Pancreas (tissue), 10 donors: ENCODE results near the gene CDC42EP4. TPM values are rescaled to one million over a fixed set of nuclear protein-coding genes. Genes with fewer than 3 reads are reported as not detected.

Source experiments
- ATAC-seq, 4 donors: fragments of 200-7000 bp; cut with Tn5 transposase; one replicate each; pipeline versions ENCODE4 v1.8.0 to v1.9.1; 2020; ENCODE audit warnings: mild to moderate bottlenecking in 4 of 4, moderate library complexity in 4 of 4
- DNase-seq, 6 donors: peaks; one replicate each; pipeline ENCODE4 v3.0.0-alpha.2; 2020
- FAIRE-seq: peaks from 2 replicates; lab custom pipeline; 2012; peaks lifted over from hg19 to GRCh38; lab: Jason Lieb, UNC
- H3K27ac ChIP-seq, 4 donors: fragments of 200-600 bp; sonication (generic); 1 replicate in 3 of 4; 2 replicates in 1 of 4; pipeline versions ENCODE4 v1.5.0 to v1.8.0; 2020
- H3K27me3 ChIP-seq, 4 donors: fragments of 200-600 bp; one replicate each; pipeline ENCODE4 v1.8.0; 2021
- H3K36me3 ChIP-seq, 3 donors: fragments of 200-600 bp; sonication (generic) in 1 of 3; one replicate each; pipeline versions ENCODE4 v1.5.0 to v1.8.0; 2020 to 2021
- H3K4me1 ChIP-seq, 3 donors: fragments of 200-600 bp; one replicate each; pipeline ENCODE4 v1.8.0; 2021
- H3K4me3 ChIP-seq, 4 donors: fragments of 200-600 bp; sonication (generic) in 2 of 4; one replicate each; pipeline versions ENCODE4 v1.5.0 to v1.8.0; 2020 to 2021
- H3K9me3 ChIP-seq, 4 donors: fragments of 200-600 bp; one replicate each; pipeline ENCODE4 v1.8.0; 2021
- WGBS, 2 donors: extraction: QIAGEN DNeasy Blood & Tissue Kit; methylation state at CpG; one replicate each; pipeline ENCODE4 v1.1.7; 2013; 5-methylcytosine and 5-hydroxymethylcytosine counted together
- intact Hi-C, 3 donors: fragments of 100-400 bp; cut with DNase I; formaldehyde crosslinking; loops; one replicate each; pipeline versions ENCODE4 v1.11.1 to v1.14.2; 2022
- polyA plus RNA-seq, 2 donors: library from polyadenylated mRNA; stranded (reverse); fragments of 200-250 nt; gene quantifications; one replicate each; pipeline ENCODE4 v1.2.3, GENCODE V29; 2013
- total RNA-seq, 6 donors: library from RNA; stranded (reverse); fragmentation: NEBNext Ultra II Directional in 4 of 6; extraction: Animal tissue kit (Norgen Biotek cat#: 25700) in 4 of 6; gene quantifications; one replicate each; pipeline versions ENCODE4 v1.2.1 to v1.2.4, GENCODE V29; 2021 to 2023
- TF ChIP-seq, protein P1 (sequence below), 4 donors: fragments of 200-600 bp; sonication (generic) in 3 of 4; IDR thresholded peaks; one replicate each; pipeline versions ENCODE4 v1.5.0 to v1.8.0; 2021; ENCODE audit warnings: antibody characterized with exemption in 4 of 4
- donor health status: healthy with polysubstance abuse.
- donor health status: DM: no; HTN: no; CAD: no; lungs with moderate emphysema.
- donor health status: DM: no; HTN: no; CAD: no.
- donor health status: control.
- donor health status: control.
- donor health status: Bipolar disorder and iron deficiency.
- donor health status: DM: yes; HTN: yes; CAD: no.
- donor health status: DM: no; HTN: no; CAD: no.
- donor health status: DM: no; HTN: no; CAD: no.
- donor health status: DM: yes; HTN: yes; CAD: no.

CDC42EP4 gene
- total and polyA plus RNA-seq, 8 donors: 24.2 to 56.2 (median 44.5) TPM

DNA sequence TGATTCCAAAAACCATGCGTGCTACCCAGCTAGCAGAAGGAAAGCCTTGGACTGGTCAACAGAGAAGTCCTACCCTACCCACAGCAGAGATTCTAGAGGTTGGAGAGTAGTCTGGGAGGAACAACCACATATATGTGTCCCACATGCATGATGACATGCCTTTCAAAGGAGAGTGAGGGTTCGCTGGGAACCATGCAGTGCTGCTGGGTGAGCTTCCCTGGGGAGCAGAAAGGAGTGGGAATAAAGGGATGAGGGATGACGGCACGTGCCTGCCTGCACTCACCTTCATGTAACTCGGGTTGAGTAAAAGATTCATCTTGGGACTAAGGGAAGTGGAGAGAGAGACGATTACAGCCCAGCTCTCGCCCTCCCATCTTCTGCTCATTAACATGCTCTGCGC, 59.9 kb downstream of the CDC42EP4 start:
- H3K36me3 ChIP-seq: no peaks in the 10 kb centered on the region
- intact Hi-C loops: loop anchor here in 1 of 3 donors (5.0 kb wide), 1 partner anchor 120 kb away; no protein-coding TSS in a partner anchor
- ATAC-seq (no peak), FAIRE-seq (no peak), DNase-seq (peak in 1 of 6 donors; percentile 27)
- no peaks in the 10 kb centered on the region for H3K4me1 ChIP-seq
- H3K9me3 ChIP-seq: no peaks in the 10 kb centered on the region
- no peak overlapping the region for H3K27ac ChIP-seq
- TF ChIP-seq, protein P1, sequence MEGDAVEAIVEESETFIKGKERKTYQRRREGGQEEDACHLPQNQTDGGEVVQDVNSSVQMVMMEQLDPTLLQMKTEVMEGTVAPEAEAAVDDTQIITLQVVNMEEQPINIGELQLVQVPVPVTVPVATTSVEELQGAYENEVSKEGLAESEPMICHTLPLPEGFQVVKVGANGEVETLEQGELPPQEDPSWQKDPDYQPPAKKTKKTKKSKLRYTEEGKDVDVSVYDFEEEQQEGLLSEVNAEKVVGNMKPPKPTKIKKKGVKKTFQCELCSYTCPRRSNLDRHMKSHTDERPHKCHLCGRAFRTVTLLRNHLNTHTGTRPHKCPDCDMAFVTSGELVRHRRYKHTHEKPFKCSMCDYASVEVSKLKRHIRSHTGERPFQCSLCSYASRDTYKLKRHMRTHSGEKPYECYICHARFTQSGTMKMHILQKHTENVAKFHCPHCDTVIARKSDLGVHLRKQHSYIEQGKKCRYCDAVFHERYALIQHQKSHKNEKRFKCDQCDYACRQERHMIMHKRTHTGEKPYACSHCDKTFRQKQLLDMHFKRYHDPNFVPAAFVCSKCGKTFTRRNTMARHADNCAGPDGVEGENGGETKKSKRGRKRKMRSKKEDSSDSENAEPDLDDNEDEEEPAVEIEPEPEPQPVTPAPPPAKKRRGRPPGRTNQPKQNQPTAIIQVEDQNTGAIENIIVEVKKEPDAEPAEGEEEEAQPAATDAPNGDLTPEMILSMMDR (IDR thresholded peaks at IDR 0.05): no peak
- H3K4me3 ChIP-seq: no peak overlapping the region
- WGBS, 2 donors: 68 to 82% methylated on average over 8 of the region's 8 CpGs
- H3K27me3 ChIP-seq: no peaks in the 10 kb centered on the region

DNA sequence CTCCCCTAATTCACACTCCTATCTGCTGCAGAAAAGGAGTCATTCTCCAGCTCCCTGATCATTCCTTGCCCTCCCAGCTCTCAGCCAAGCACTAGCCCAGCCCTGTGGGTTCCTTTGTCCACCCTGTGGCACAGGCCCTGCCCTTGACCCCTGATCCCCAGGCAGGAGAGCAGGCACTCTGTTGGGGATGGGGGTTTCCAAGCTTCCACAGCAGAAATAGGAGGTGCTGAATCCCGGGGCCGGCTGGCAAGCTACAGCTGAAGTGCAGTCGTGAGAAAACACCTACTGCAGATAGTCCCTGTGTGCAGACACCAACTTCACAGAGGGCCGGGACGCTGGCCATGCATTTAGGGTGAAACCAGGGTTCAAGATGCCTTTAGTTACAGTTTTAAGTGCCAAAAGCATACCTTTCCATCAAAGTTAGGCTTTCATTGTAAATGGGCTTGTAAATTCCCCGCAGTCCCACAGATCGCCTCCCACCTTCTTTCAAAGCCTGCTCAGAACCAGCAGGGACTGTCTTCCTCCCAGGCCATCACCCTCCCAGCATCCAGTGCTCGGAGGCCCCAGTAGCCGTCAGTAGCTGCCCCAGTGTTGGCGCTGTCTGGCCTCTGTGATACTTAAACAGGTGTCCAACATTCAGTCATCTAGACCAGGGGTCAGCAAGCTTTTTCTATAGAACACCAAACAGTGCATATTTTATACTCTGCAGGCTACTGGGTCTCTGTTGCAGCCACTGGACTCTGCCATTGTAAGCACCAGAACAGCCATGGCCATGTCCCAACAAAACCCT, 60.8 kb downstream of the CDC42EP4 start:
- TF ChIP-seq, protein P1 (IDR thresholded peaks at IDR 0.05): no peak
- Histone ChIP-seq H3K36me3 (no peaks in the 10 kb centered on the region), H3K4me3 (no peak overlapping the region), H3K27me3 (no peaks in the 10 kb centered on the region), H3K27ac (no peak overlapping the region), H3K4me1 (no peaks in the 10 kb centered on the region), H3K9me3 (no peaks in the 10 kb centered on the region)
- intact Hi-C loops: loop anchor here in 1 of 3 donors (5.0 kb wide), 1 partner anchor 121 kb away; no protein-coding TSS in a partner anchor
- no peak for ATAC-seq
- WGBS, 2 donors: 64 to 66% methylated on average over 10 of the region's 10 CpGs
- DNase-seq: peak in 1 of 6 donors; percentile 45
- FAIRE-seq: no peak

DNA sequence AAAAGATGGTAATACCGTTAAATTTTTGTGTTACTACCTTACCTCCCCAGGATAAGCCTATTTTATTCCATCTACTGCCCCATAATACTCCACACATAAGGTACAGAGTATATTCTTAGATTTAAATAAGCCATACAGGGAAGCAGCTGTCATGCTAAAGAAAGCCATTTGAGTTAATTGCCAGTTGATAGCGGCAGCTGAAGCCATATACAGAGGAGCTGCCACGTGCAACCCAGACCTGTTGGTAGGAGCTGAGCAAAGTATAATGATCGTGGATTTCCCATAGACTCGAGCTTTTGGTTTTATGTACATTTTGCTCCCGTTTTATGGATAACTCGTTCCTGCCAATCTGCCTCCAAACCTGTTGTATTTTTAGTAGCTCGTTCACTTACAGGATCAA, 62.1 kb downstream of the CDC42EP4 start:
- intact Hi-C loops: loop anchor here in 1 of 3 donors (5.0 kb wide), 1 partner anchor 123 kb away; no protein-coding TSS in a partner anchor
- TF ChIP-seq, protein P1 (IDR thresholded peaks at IDR 0.05): no peak
- no peak for FAIRE-seq

DNA sequence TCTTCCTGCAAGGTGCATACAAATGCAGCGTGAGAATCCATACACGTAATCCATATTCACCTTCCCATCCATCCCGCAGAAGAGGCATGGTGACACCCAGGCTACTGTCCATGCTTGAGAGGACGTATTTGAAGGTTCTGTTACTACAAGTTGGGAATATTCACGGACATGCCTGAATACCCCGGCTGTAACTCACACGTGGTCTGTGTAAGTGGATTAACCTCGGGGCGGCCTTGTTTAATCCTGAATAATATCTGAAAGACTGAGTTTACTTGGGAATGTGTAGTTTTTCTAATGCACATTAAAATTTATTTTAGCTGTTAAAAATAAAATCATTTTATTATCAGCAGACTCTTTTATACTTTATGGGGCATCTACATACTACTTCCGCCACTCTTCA, 63.3 kb downstream of the CDC42EP4 start:
- WGBS, 2 donors: 86 to 89% methylated on average over 10 of the region's 10 CpGs
- no peak for ATAC-seq
- intact Hi-C loops: no loop called here

More for the DNA sequence above, 62.1 kb downstream of the CDC42EP4 start:
- Histone ChIP-seq H3K4me1 (no peaks in the 10 kb centered on the region), H3K27me3 (no peaks in the 10 kb centered on the region), H3K4me3 (no peak overlapping the region), H3K27ac (no peak overlapping the region), H3K9me3 (no peaks in the 10 kb centered on the region), H3K36me3 (no peaks in the 10 kb centered on the region)
- WGBS, 2 donors: 72 to 73% methylated on average over 8 of the region's 8 CpGs
- ATAC-seq: no peak
- no peak for DNase-seq

More for the DNA sequence above, 63.3 kb downstream of the CDC42EP4 start:
- no peak overlapping the region for H3K27ac ChIP-seq
- H3K9me3 ChIP-seq: no peaks in the 10 kb centered on the region
- TF ChIP-seq, protein P1 (IDR thresholded peaks at IDR 0.05): no peak
- no peaks in the 10 kb centered on the region for H3K4me1 ChIP-seq
- peaks cover 0 to 4% (median 0%) of the 10 kb centered on the region in 3 donors for H3K36me3 ChIP-seq
- DNase-seq (no peak), FAIRE-seq (no peak)
- H3K27me3 ChIP-seq: no peaks in the 10 kb centered on the region
- H3K4me3 ChIP-seq: no peak overlapping the region
